HEK293 (cell line): Measurements from ENCODE around the gene BOD1.

Source experiments
- GLI2 ChIP-seq: fragments of 450-650 bp; formaldehyde crosslinking; IDR thresholded peaks from 2 replicates; pipeline ENCODE4; 2017; ENCODE audit warnings: missing biosample characterization, missing genetic modification characterization, low read depth, borderline replicate concordance
- HOXA7 ChIP-seq: sonication (generic); formaldehyde crosslinking; IDR thresholded peaks from 2 replicates; pipeline ENCODE4 v1.8.1; 2022; ENCODE audit warnings: missing genetic modification reagents, borderline replicate concordance
- KLF1 ChIP-seq: fragments of 450-650 bp; formaldehyde crosslinking; IDR thresholded peaks from 2 replicates; pipeline ENCODE4 v1.5.1; 2016; ENCODE audit warnings: missing biosample characterization, missing genetic modification characterization
- ZBTB21 ChIP-seq: fragments of 450-650 bp; formaldehyde crosslinking; IDR thresholded peaks from 2 replicates; pipeline ENCODE4 v1.5.1; 2017; ENCODE audit warnings: missing biosample characterization, missing genetic modification characterization
- ZNF169 ChIP-seq: fragments of 450-650 bp; formaldehyde crosslinking; IDR thresholded peaks from 2 replicates; pipeline ENCODE4 v1.5.1; 2016; ENCODE audit warnings: missing biosample characterization, missing genetic modification characterization
- TF ChIP-seq, protein P1 (sequence below): fragments of 450-650 bp; formaldehyde crosslinking; conservative IDR thresholded peaks from 2 replicates; pipeline ENCODE4 v1.5.1; 2016; ENCODE audit warnings: low read depth, missing biosample characterization, missing genetic modification characterization
- TF ChIP-seq, protein P2 (sequence below): fragments of 450-650 bp; formaldehyde crosslinking; IDR thresholded peaks from 2 replicates; pipeline ENCODE4 v1.5.1; 2016; ENCODE audit warnings: missing biosample characterization, missing genetic modification characterization

DNA sequence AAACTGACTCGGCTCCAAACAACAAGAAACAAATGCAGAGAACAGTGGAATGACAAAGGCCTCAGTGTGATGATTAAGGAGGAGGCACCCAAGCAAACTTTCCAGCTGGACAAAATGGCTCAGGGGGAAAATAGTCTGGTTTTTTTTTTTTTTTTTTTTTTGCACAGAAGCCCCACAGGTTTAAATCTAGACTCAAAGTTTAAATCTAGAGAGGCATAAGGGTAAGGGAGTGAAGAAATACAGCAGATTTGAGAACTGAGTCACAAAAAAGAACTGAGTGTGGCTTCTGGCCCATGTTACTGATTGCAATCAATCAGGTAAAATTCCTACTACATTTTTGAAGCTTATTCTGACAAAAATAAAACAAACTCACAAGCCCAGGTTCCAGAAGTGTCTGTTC, 12.3 kb downstream of the BOD1 start:
- TF ChIP-seq, protein P1, sequence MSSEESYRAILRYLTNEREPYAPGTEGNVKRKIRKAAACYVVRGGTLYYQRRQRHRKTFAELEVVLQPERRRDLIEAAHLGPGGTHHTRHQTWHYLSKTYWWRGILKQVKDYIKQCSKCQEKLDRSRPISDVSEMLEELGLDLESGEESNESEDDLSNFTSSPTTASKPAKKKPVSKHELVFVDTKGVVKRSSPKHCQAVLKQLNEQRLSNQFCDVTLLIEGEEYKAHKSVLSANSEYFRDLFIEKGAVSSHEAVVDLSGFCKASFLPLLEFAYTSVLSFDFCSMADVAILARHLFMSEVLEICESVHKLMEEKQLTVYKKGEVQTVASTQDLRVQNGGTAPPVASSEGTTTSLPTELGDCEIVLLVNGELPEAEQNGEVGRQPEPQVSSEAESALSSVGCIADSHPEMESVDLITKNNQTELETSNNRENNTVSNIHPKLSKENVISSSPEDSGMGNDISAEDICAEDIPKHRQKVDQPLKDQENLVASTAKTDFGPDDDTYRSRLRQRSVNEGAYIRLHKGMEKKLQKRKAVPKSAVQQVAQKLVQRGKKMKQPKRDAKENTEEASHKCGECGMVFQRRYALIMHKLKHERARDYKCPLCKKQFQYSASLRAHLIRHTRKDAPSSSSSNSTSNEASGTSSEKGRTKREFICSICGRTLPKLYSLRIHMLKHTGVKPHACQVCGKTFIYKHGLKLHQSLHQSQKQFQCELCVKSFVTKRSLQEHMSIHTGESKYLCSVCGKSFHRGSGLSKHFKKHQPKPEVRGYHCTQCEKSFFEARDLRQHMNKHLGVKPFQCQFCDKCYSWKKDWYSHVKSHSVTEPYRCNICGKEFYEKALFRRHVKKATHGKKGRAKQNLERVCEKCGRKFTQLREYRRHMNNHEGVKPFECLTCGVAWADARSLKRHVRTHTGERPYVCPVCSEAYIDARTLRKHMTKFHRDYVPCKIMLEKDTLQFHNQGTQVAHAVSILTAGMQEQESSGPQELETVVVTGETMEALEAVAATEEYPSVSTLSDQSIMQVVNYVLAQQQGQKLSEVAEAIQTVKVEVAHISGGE (tag by site-specific recombination): no peak
- TF ChIP-seq ZNF169: no peak
- TF ChIP-seq, protein P2, sequence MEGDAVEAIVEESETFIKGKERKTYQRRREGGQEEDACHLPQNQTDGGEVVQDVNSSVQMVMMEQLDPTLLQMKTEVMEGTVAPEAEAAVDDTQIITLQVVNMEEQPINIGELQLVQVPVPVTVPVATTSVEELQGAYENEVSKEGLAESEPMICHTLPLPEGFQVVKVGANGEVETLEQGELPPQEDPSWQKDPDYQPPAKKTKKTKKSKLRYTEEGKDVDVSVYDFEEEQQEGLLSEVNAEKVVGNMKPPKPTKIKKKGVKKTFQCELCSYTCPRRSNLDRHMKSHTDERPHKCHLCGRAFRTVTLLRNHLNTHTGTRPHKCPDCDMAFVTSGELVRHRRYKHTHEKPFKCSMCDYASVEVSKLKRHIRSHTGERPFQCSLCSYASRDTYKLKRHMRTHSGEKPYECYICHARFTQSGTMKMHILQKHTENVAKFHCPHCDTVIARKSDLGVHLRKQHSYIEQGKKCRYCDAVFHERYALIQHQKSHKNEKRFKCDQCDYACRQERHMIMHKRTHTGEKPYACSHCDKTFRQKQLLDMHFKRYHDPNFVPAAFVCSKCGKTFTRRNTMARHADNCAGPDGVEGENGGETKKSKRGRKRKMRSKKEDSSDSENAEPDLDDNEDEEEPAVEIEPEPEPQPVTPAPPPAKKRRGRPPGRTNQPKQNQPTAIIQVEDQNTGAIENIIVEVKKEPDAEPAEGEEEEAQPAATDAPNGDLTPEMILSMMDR: no peak
- no peak for TF ChIP-seq KLF1 (tag by site-specific recombination)
- TF ChIP-seq HOXA7 (CRISPR knock-in tag): no peak
- TF ChIP-seq ZBTB21 (tag by site-specific recombination): no peak
- TF ChIP-seq GLI2 (tag by site-specific recombination): no peak
